HepG2 (cell line): ENCODE measurements around the gene CYB5A. TPM values are rescaled to one million over a fixed set of nuclear protein-coding genes. Genes with fewer than 3 reads are reported as not detected.
A peak's percentile ranks its signal among the peaks of the same experiment; 100 is the strongest.

ENCODE experiments used
- AGO1 ChIP-seq: fragments of 200-400 bp; formaldehyde crosslinking; IDR thresholded peaks from 2 replicates; pipeline ENCODE4 v1.6.1; 2017; ENCODE audit warnings: mild to moderate bottlenecking, low read depth, low read length, moderate library complexity; ENCODE audit not compliant: poor library complexity, severe bottlenecking
- CREM ChIP-seq, 2 experiments: sonication (generic) in 1 of 2; formaldehyde crosslinking in 1 of 2; IDR thresholded peaks; 2 replicates each; pipeline versions ENCODE4 v1.4.0 to v1.6.1; 2016 to 2020; ENCODE audit warnings: antibody characterized with exemption in 1 of 2, mild to moderate bottlenecking in 1 of 2, missing genetic modification reagents in 1 of 2
- FOXP1 ChIP-seq, 2 experiments: fragments of 450-650 bp in 1 of 2; IDR thresholded peaks; 2 replicates each; pipeline ENCODE4 v1.6.1; 2017 to 2018; ENCODE audit warnings: antibody characterized with exemption in 1 of 2
- HNF4G ChIP-seq, 2 experiments: sonication (generic) in 1 of 2; formaldehyde crosslinking in 1 of 2; IDR thresholded peaks; 2 replicates each; pipeline versions ENCODE4 v1.4.0 to v1.6.1; 2011 to 2020; ENCODE audit warnings: borderline replicate concordance in 2 of 2, low read depth in 2 of 2, mild to moderate bottlenecking in 2 of 2, low read length in 1 of 2, missing genetic modification reagents in 1 of 2, moderate library complexity in 1 of 2
- ISX ChIP-seq: sonication (generic); formaldehyde crosslinking; conservative IDR thresholded peaks from 2 replicates; pipeline ENCODE4 v1.5.0; 2020; ENCODE audit warnings: missing genetic modification reagents
- JDP2 ChIP-seq: sonication (generic); formaldehyde crosslinking; IDR thresholded peaks from 2 replicates; pipeline ENCODE4 v1.8.1; 2022; ENCODE audit warnings: missing genetic modification reagents, borderline replicate concordance
- NBN ChIP-seq: fragments of 450-650 bp; conservative IDR thresholded peaks from 2 replicates; pipeline ENCODE4 v1.6.1; 2017
- STAG1 ChIP-seq: sonication (generic); formaldehyde crosslinking; IDR thresholded peaks from 2 replicates; pipeline ENCODE4 v1.4.0; 2020; ENCODE audit warnings: missing genetic modification reagents
- ZFP36L1 ChIP-seq: sonication (generic); formaldehyde crosslinking; IDR thresholded peaks from 2 replicates; pipeline ENCODE4 v1.8.0; 2022; ENCODE audit warnings: mild to moderate bottlenecking, missing genetic modification reagents, moderate library complexity
- ZNF234 ChIP-seq: sonication (generic); formaldehyde crosslinking; conservative IDR thresholded peaks from 2 replicates; pipeline ENCODE4 v1.5.1; 2020; ENCODE audit warnings: mild to moderate bottlenecking, missing genetic modification reagents
- ZNF260 ChIP-seq: sonication (generic); formaldehyde crosslinking; IDR thresholded peaks from 2 replicates; pipeline ENCODE4 v1.4.0; 2020; ENCODE audit warnings: missing genetic modification reagents, low read depth, mild to moderate bottlenecking, borderline replicate concordance
- ZNF280D ChIP-seq: sonication (generic); formaldehyde crosslinking; IDR thresholded peaks from 2 replicates; pipeline ENCODE4 v1.5.1; 2020; ENCODE audit warnings: mild to moderate bottlenecking, missing genetic modification reagents
- ZNF317 ChIP-seq: sonication (generic); formaldehyde crosslinking; IDR thresholded peaks from 2 replicates; pipeline ENCODE4 v1.5.0; 2020; ENCODE audit warnings: mild to moderate bottlenecking, missing genetic modification reagents
- ZNF33B ChIP-seq: sonication (generic); formaldehyde crosslinking; IDR thresholded peaks from 2 replicates; pipeline ENCODE4 v1.5.1; 2020; ENCODE audit warnings: mild to moderate bottlenecking, missing genetic modification reagents
- ZNF431 ChIP-seq: sonication (generic); formaldehyde crosslinking; IDR thresholded peaks from 2 replicates; pipeline ENCODE4 v1.9.0; 2022; ENCODE audit warnings: missing genetic modification reagents, low read depth, mild to moderate bottlenecking, borderline replicate concordance
- ZNF691 ChIP-seq: sonication (generic); formaldehyde crosslinking; IDR thresholded peaks from 2 replicates; pipeline ENCODE4 v1.4.0; 2020; ENCODE audit warnings: missing genetic modification reagents, low read depth, mild to moderate bottlenecking, borderline replicate concordance
- ZNF800 ChIP-seq: sonication (generic); formaldehyde crosslinking; IDR thresholded peaks from 2 replicates; pipeline ENCODE4 v1.4.0; 2020; ENCODE audit warnings: missing genetic modification reagents
- polyA plus RNA-seq, 8 experiments: library from polyadenylated mRNA; depleted of rRNA in 3 of 8; stranded (reverse) in 7 of 8; unstranded in 1 of 8; fragments of >200 nt; fragmentation: Illumina TruSeq in 4 of 8; extraction: Trizol in 4 of 8; gene quantifications; 2 replicates each; pipeline versions ENCODE4 v1.2.1 to v1.2.3, GENCODE V29; 2011 to 2016; ENCODE audit warnings: low read depth in 4 of 8, missing spikeins in 1 of 8, mixed read lengths in 1 of 8; ENCODE audit not compliant: insufficient read depth in 1 of 8
- total RNA-seq, 5 experiments: library from RNA; depleted of rRNA; stranded (reverse); fragments of >200 nt; fragmentation: Illumina TruSeq; extraction: Trizol; gene quantifications; 2 replicates each; pipeline ENCODE4 v1.2.3, GENCODE V29; 2016; ENCODE audit warnings: low read depth in 1 of 5
- TF ChIP-seq, protein P1 (sequence below): sonication (generic); formaldehyde crosslinking; IDR thresholded peaks from 2 replicates; pipeline ENCODE4 v1.8.0; 2022; ENCODE audit warnings: missing genetic modification reagents, mild to moderate bottlenecking, inconsistent platforms, borderline replicate concordance
- TF ChIP-seq, protein P2 (sequence below): sonication (generic); formaldehyde crosslinking; IDR thresholded peaks from 2 replicates; pipeline ENCODE4 v1.5.0; 2020; ENCODE audit warnings: missing genetic modification reagents

CYB5A gene
- total and polyA plus RNA-seq, 2 of the 13 experiments (the other 11 are each of a cell fraction or from before 2014, with no cell fraction given), result 215 to 356 TPM

GRCh38 chr18:74291771-74292540 is at the start of gene CYB5A (continued):
- TF ChIP-seq JDP2 (CRISPR knock-in tag), result no peak; the same call in 1 of the 2 replicates
- TF ChIP-seq ISX, result no peak
- TF ChIP-seq, protein P1, sequence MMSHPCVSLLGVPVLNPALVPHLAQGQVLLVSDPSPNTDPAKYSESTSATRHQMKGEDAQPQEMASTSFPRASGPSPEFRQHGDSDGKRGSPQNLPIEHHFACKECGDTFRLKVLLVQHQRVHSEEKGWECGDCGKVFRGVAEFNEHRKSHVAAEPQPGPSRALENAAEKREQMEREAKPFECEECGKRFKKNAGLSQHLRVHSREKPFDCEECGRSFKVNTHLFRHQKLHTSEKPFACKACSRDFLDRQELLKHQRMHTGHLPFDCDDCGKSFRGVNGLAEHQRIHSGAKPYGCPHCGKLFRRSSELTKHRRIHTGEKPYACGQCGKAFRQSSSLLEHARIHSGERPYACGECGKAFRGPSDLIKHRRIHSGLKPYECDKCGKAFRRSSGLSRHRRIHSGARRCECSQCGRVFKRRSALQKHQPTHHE (CRISPR knock-in tag), result no peak; the same call in 1 of the 2 replicates
- peak; percentile 57; the same call in 1 of the 2 replicates for TF ChIP-seq CREM (IDR thresholded peaks at IDR 0.05)
- TF ChIP-seq CREM (CRISPR knock-in tag; IDR thresholded peaks at IDR 0.05), result no peak
- TF ChIP-seq ZNF234, result no peak
- TF ChIP-seq, protein P2, sequence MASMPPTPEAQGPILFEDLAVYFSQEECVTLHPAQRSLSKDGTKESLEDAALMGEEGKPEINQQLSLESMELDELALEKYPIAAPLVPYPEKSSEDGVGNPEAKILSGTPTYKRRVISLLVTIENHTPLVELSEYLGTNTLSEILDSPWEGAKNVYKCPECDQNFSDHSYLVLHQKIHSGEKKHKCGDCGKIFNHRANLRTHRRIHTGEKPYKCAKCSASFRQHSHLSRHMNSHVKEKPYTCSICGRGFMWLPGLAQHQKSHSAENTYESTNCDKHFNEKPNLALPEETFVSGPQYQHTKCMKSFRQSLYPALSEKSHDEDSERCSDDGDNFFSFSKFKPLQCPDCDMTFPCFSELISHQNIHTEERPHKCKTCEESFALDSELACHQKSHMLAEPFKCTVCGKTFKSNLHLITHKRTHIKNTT (CRISPR knock-in tag), result no peak
- no peak; the same call in 1 of the 2 replicates for TF ChIP-seq ZNF800 (CRISPR knock-in tag)
- TF ChIP-seq FOXP1 (IDR thresholded peaks at IDR 0.05), result no peak
- TF ChIP-seq FOXP1 (CRISPR knock-in tag; IDR thresholded peaks at IDR 0.05), result peak; percentile 38
- peak; percentile 60 for TF ChIP-seq HNF4G (IDR thresholded peaks at IDR 0.05; ENCODE audit: borderline replicate concordance, low read depth, low read length)
- peak; percentile 87; the same call in 1 of the 2 replicates for TF ChIP-seq HNF4G (CRISPR knock-in tag; IDR thresholded peaks at IDR 0.05; ENCODE audit: borderline replicate concordance, low read depth)
- TF ChIP-seq AGO1, result no peak
- TF ChIP-seq ZNF260, result no peak
- no peak for TF ChIP-seq ZNF691 (CRISPR knock-in tag)
- TF ChIP-seq ZNF280D (CRISPR knock-in tag), result peak; percentile 87
- TF ChIP-seq ZNF431 (CRISPR knock-in tag), result no peak
- TF ChIP-seq STAG1 (CRISPR knock-in tag), result no peak; the same call in none of the 2 replicates
- TF ChIP-seq ZFP36L1 (CRISPR knock-in tag), result 0 out of 2 replicates have a peak, but pooled peaks have one; percentile 36
- no peak for TF ChIP-seq NBN
- TF ChIP-seq ZNF33B, result 0 out of 2 replicates have a peak, but pooled peaks have one; percentile 51
- peak; percentile 12; the same call in 1 of the 2 replicates for TF ChIP-seq ZNF317 (CRISPR knock-in tag)
